Occipital lobe (tissue), 2 donors: ENCODE data around the gene VILL. TPM values are rescaled to one million over a fixed set of nuclear protein-coding genes. Genes with fewer than 3 reads are reported as not detected.
A peak's percentile ranks its signal among the peaks of the same experiment; 100 is the strongest.
"Not testable (repeated sequence)": the region's sequence is repeated elsewhere in the genome, so short reads cannot be mapped to it uniquely, and the experiment has no call there.

Source experiments
- DNase-seq: peaks from one replicate; lab custom pipeline; 2025; lab: John Stamatoyannopoulos, UW
- total RNA-seq: library from RNA; depleted of rRNA; stranded (reverse); fragments of >200 nt; gene quantifications from one replicate; pipeline ENCODE4 v1.2.3, GENCODE V29; 2014

Gene VILL
- total RNA-seq, 1 donor from 2014 or later = 13.6 TPM

GRCh38 chr3:37985637-37986320 lies 4.8 kb upstream of the VILL start:
- DNase-seq = peak; percentile 38

- DNase-seq = no peak
These were observed 3.9 kb upstream of the VILL start for GRCh38 chr3:37986479-37987314.

GRCh38 chr3:37987315-37987697 lies 3.3 kb upstream of the VILL start:
- no peak for DNase-seq

- DNase-seq = no peak
These were observed 2.8 kb upstream of the VILL start for GRCh38 chr3:37987751-37988179.

GRCh38 chr3:37988376-37988775 lies 2.2 kb upstream of the VILL start:
- DNase-seq = not testable (repeated sequence)

- no peak for DNase-seq
These were observed 1.6 kb upstream of the VILL start for GRCh38 chr3:37988931-37989525.

- DNase-seq = no peak
These were observed 635 bp upstream of the VILL start for GRCh38 chr3:37989821-37990480.

- DNase-seq = no peak
These were observed 523 bp downstream of the VILL start for GRCh38 chr3:37991109-37991508.

GRCh38 chr3:37991823-37992222 lies 1.2 kb downstream of the VILL start:
- no peak for DNase-seq

- DNase-seq = no peak
These were observed 1.9 kb downstream of the VILL start for GRCh38 chr3:37992271-37993066.

GRCh38 chr3:37993067-37993455 lies 2.5 kb downstream of the VILL start:
- no peak for DNase-seq

GRCh38 chr3:37993460-37993819 lies 2.9 kb downstream of the VILL start:
- DNase-seq = no peak

GRCh38 chr3:37993820-37994638 lies 3.4 kb downstream of the VILL start:
- peak; percentile 73 for DNase-seq

- DNase-seq = no peak
These were observed 4.0 kb downstream of the VILL start for GRCh38 chr3:37994639-37994972.

- no peak for DNase-seq
These were observed 5.4 kb downstream of the VILL start for GRCh38 chr3:37995652-37996641.

GRCh38 chr3:37996785-37997301 lies 6.3 kb downstream of the VILL start:
- peak; percentile 37 for DNase-seq

GRCh38 chr3:37997342-37997741 lies 6.8 kb downstream of the VILL start:
- no peak for DNase-seq

- no peak for DNase-seq
These were observed 7.3 kb downstream of the VILL start for GRCh38 chr3:37997791-37998370.

GRCh38 chr3:37999836-38000235 lies 9.2 kb downstream of the VILL start:
- DNase-seq = no peak
